ENCODE data around the gene NEURL1B. TPM values are rescaled to one million over a fixed set of nuclear protein-coding genes. Genes with fewer than 3 reads are reported as not detected.
A peak's percentile ranks its signal among the peaks of the same experiment; 100 is the strongest.
"Not testable (repeated sequence)": the region's sequence is repeated elsewhere in the genome, so short reads cannot be mapped to it uniquely, and the experiment has no call there.

Gene NEURL1B
- total RNA-seq, 1 experiment from 2014 or later = 4.7 TPM

GRCh38 chr5:172647352-172648012, 6.4 kb downstream of the NEURL1B start:
- DNase-seq = no peak
- H3K36me3 ChIP-seq (replicated peaks; ENCODE audit: control insufficient read depth, insufficient read depth, low read length) = no peaks in the 10 kb centered on the region; the same call in 1 of the 2 replicates
- H3K4me3 ChIP-seq (ENCODE audit: insufficient read depth, low read depth, low read length) = no peak overlapping the region
- H3K27me3 ChIP-seq (ENCODE audit: control insufficient read depth, insufficient read depth, low read length) = peaks cover 2% of the 10 kb centered on the region; the same call in 1 of the 2 replicates

DNA sequence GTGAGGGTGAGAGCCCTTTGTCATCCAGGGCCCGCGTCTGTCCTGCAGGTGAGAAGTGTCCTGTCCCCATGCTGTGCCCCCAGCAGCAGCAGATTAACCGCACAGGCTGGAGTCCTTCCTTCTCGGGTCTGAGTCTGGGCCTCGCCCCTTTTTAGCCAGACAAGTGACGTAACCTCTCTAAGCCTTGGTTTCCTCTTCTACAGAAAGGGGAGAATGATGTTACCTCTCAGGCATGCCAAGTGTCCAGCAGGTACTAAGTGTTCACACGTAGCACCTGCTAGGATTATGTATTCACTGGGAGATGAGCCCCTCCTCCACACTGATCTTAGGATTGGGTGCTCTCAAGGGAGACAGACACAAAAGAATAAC, 6.9 kb downstream of the NEURL1B start:
- no peaks in the 10 kb centered on the region; the same call in 1 of the 2 replicates for H3K36me3 ChIP-seq (replicated peaks; ENCODE audit: control insufficient read depth, insufficient read depth, low read length)
- no peaks in the 10 kb centered on the region; the same call in 1 of the 2 replicates for H3K27me3 ChIP-seq (ENCODE audit: control insufficient read depth, insufficient read depth, low read length)
- H3K4me3 ChIP-seq (ENCODE audit: insufficient read depth, low read depth, low read length) = no peak overlapping the region
- DNase-seq = no peak

DNA sequence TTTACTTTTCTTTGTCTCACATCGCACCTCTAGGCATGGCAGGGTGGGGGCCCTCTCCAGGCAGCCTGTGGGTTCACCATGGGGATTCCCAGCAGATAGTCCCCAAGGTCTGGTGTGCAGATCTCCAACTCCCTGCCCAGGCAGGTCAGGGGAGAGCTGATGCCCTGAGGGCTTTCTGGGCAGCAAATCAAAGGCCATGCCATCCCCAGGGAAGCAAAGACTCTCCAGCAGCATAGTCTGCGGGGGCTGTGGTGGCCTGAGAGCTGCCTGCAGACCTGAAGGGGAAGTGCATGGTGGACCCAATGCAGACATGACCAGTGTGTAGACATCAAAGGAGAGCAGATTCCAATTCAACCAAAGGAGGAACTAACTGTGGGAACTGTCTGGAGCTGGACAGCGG, 7.7 kb downstream of the NEURL1B start:
- DNase-seq = no peak
- Histone ChIP-seq H3K27me3 (ENCODE audit: control insufficient read depth, insufficient read depth, low read length) (no peaks in the 10 kb centered on the region), H3K4me3 (ENCODE audit: insufficient read depth, low read depth, low read length) (no peak overlapping the region), H3K36me3 (replicated peaks; ENCODE audit: control insufficient read depth, insufficient read depth, low read length) (no peaks in the 10 kb centered on the region; the same call in 1 of the 2 replicates)

GRCh38 chr5:172656496-172656895, 15.4 kb downstream of the NEURL1B start:
- H3K4me3 ChIP-seq (ENCODE audit: insufficient read depth, low read depth, low read length); H3K27me3 ChIP-seq (ENCODE audit: control insufficient read depth, insufficient read depth, low read length); H3K36me3 ChIP-seq (replicated peaks; ENCODE audit: control insufficient read depth, insufficient read depth, low read length); DNase-seq: not testable (repeated sequence)

GRCh38 chr5:172657524-172658233, 16.6 kb downstream of the NEURL1B start:
- not testable (repeated sequence) for DNase-seq; H3K27me3 ChIP-seq (ENCODE audit: control insufficient read depth, insufficient read depth, low read length); H3K36me3 ChIP-seq (replicated peaks; ENCODE audit: control insufficient read depth, insufficient read depth, low read length); H3K4me3 ChIP-seq (ENCODE audit: insufficient read depth, low read depth, low read length)

DNA sequence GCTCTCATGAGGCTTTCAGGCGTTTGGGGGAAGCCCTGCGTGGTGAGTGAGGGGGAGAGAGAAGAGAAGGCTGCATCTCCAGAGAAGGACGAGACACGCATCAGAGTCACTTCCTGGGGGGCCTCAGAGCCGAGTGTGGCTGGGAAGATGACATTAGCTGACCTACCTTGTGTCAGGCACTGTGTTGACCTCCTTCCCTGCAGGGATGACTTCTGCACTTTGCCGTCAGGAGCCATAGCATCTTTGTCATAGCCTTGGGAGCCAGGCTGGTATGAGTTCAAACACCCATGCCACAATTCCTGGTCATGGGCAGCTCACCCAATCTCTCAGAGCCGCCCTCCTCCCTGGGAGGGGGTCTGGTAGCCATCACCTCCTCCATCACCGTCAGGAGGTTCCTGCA, 17.3 kb downstream of the NEURL1B start:
- no peak for DNase-seq
- Histone ChIP-seq H3K36me3 (replicated peaks; ENCODE audit: control insufficient read depth, insufficient read depth, low read length) (no peaks in the 10 kb centered on the region), H3K4me3 (ENCODE audit: insufficient read depth, low read depth, low read length) (no peak overlapping the region), H3K27me3 (ENCODE audit: control insufficient read depth, insufficient read depth, low read length) (no peaks in the 10 kb centered on the region)

DNA sequence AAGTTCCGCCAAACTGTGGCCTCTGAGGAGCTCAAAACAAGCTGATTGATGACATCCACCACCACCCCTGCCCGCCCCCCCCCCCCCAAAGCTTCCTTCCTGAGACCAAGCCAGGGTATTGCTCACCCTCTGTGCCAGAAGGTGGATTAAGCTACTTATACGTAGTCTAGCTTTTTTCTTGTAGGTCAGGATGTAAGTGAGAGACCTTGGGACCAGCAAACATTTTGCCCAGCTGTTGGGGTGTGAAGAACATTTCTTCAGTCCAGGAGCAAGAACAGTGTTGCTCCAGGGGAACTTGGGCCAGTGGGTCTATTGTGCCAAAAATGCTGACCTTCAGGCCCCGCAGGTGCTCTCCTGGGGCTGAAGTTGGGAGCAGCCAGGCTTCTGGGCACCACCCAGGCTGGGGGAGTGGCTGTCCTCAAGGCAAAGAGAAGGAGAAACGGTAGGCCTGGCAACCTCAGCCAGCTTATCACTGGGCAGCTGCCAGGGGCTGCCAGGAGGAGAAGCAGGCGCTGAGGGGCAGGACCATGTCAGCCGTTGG, 18.0 kb downstream of the NEURL1B start:
- Histone ChIP-seq H3K27me3 (ENCODE audit: control insufficient read depth, insufficient read depth, low read length) (no peaks in the 10 kb centered on the region), H3K36me3 (replicated peaks; ENCODE audit: control insufficient read depth, insufficient read depth, low read length) (no peaks in the 10 kb centered on the region), H3K4me3 (ENCODE audit: insufficient read depth, low read depth, low read length) (no peak overlapping the region)
- DNase-seq = no peak

- no peak overlapping the region for H3K4me3 ChIP-seq (ENCODE audit: insufficient read depth, low read depth, low read length)
- DNase-seq = no peak
- no peaks in the 10 kb centered on the region for H3K36me3 ChIP-seq (replicated peaks; ENCODE audit: control insufficient read depth, insufficient read depth, low read length)
- H3K27me3 ChIP-seq (ENCODE audit: control insufficient read depth, insufficient read depth, low read length) = no peaks in the 10 kb centered on the region
Measured at GRCh38 chr5:172659570-172659908, 18.5 kb downstream of the NEURL1B start.

GRCh38 chr5:172659909-172660628, 19.0 kb downstream of the NEURL1B start:
- Histone ChIP-seq H3K27me3 (ENCODE audit: control insufficient read depth, insufficient read depth, low read length) (no peaks in the 10 kb centered on the region), H3K4me3 (ENCODE audit: insufficient read depth, low read depth, low read length) (no peak overlapping the region), H3K36me3 (replicated peaks; ENCODE audit: control insufficient read depth, insufficient read depth, low read length) (no peaks in the 10 kb centered on the region)
- DNase-seq = peak; percentile 65

DNA sequence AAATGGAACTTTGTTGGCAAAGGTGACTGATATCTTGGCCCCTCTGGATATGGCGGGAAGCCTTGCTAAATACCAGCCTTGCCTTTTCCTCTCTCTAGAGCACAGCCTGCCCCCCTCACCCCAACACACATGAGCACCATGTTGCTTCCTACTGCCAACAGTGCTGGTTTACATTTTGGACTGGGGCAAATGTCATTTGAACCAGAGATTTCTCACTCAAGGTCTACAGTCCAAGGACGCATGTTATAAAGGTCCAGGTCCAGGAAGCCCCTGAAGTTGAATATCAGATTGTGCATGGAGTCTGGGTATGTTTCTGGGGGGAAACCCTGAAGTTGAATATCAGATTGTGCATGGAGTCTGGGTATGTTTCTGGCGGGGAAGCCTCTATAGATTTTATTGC, 19.9 kb downstream of the NEURL1B start:
- Histone ChIP-seq H3K36me3 (replicated peaks; ENCODE audit: control insufficient read depth, insufficient read depth, low read length) (no peaks in the 10 kb centered on the region), H3K4me3 (ENCODE audit: insufficient read depth, low read depth, low read length) (no peak overlapping the region), H3K27me3 (ENCODE audit: control insufficient read depth, insufficient read depth, low read length) (no peaks in the 10 kb centered on the region)
- DNase-seq = no peak

DNA sequence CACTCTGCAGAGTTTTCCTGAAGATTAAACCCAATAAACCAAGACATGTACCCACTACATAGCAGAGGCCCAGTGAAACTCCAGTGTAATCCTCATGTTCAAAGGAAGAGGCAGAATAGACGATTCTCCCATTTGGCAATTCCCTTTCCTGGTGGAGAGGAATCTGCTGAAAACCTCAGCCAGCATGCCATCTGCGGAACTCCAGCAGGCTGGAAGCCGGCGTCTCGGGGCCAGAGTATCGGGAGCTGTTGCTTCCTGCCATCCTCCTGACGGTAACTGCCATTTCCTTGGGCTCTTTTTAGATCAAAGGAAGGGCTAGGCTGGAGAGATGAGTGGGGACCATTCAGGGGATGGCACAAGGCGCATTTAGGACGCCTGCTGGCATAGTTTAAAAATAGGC, 20.5 kb downstream of the NEURL1B start:
- no peak for DNase-seq
- Histone ChIP-seq H3K4me3 (ENCODE audit: insufficient read depth, low read depth, low read length) (no peak overlapping the region), H3K36me3 (replicated peaks; ENCODE audit: control insufficient read depth, insufficient read depth, low read length) (no peaks in the 10 kb centered on the region)

DNA sequence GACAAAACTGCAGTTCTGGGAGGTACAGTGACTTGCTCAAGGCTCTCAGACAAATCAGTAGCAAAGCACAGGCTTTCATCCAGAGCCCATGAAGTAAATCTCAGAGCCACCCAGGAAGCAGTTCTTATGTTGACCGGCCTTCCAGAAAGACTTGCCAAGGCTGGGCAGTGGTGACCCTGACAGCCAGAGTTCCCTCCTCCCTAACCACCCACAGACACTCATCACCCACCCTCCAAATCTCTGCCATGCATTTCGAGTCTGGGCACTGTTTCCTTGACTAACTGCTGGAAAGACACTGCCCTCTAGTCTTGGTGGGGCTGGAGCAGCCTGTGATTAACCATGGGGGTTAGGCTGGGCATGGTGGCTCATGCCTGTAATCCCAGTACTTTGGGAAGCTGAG, 21.5 kb downstream of the NEURL1B start:
- Histone ChIP-seq H3K4me3 (ENCODE audit: insufficient read depth, low read depth, low read length) (no peak overlapping the region), H3K27me3 (ENCODE audit: control insufficient read depth, insufficient read depth, low read length) (no peaks in the 10 kb centered on the region), H3K36me3 (replicated peaks; ENCODE audit: control insufficient read depth, insufficient read depth, low read length) (no peaks in the 10 kb centered on the region)
- no peak for DNase-seq

More for the DNA sequence above, 20.5 kb downstream of the NEURL1B start:
- no peaks in the 10 kb centered on the region for H3K27me3 ChIP-seq (ENCODE audit: control insufficient read depth, insufficient read depth, low read length)

GRCh38 chr5:172664018-172664417, 23.0 kb downstream of the NEURL1B start:
- DNase-seq = peak; percentile 77
- no peaks in the 10 kb centered on the region for H3K36me3 ChIP-seq (replicated peaks; ENCODE audit: control insufficient read depth, insufficient read depth, low read length)
- no peak overlapping the region for H3K4me3 ChIP-seq (ENCODE audit: insufficient read depth, low read depth, low read length)
- no peaks in the 10 kb centered on the region for H3K27me3 ChIP-seq (ENCODE audit: control insufficient read depth, insufficient read depth, low read length)

DNA sequence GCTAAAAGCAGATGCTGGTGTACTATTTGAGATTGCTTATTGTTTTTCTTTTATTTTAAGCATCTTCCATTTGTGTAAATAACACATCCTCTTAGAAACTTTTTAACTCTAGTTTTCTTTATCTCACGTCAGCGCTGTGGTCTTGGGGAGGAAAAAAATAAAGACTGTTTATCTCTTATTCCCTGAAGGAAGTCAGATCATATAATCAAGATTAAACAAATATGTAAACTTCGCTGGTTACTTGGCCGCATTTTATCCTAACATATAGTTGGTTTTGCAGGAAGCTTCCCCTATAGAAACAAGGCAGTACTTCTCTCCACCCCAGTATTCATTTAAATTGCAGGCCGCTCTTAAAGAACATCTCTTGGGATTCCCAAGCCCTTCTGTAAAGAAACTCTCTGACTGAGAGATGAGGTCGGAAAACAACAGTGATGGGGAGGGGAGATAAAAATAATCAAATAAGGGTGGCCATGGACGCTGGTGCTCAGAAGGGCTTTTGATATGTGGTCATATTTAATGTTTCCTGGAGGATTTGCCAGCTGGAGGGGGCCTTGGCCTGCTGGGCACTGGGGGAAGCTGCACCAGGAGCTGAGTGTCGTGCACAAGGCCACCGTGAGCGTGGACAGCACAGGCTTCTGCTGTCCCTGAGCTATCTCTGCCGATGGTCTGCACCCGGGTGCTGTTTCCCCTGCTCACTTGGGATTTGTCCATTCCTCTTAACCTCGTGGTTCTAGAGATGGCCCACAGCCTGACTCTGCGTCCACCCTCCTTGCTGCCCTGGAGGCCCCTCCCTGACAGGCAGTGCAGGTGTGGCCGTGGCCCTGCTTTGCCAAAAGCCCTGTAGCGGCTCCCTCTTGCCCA, 23.8 kb downstream of the NEURL1B start:
- no peak for DNase-seq
- no peaks in the 10 kb centered on the region for H3K27me3 ChIP-seq (ENCODE audit: control insufficient read depth, insufficient read depth, low read length)
- no peak overlapping the region for H3K4me3 ChIP-seq (ENCODE audit: insufficient read depth, low read depth, low read length)
- no peaks in the 10 kb centered on the region for H3K36me3 ChIP-seq (replicated peaks; ENCODE audit: control insufficient read depth, insufficient read depth, low read length)

All from H7 (cell line).